Type B pancreatic cell (in vitro differentiated cells): ENCODE results near the gene DNAJC15. TPM values are rescaled to one million over a fixed set of nuclear protein-coding genes. Genes with fewer than 3 reads are reported as not detected.
"Not testable (repeated sequence)": the region's sequence is repeated elsewhere in the genome, so short reads cannot be mapped to it uniquely, and the experiment has no call there.

Experiments
- DNase-seq: peaks from one replicate; pipeline ENCODE4 v3.0.0; 2021; ENCODE audit warnings: mixed read lengths; ENCODE audit not compliant: unreplicated experiment; ENCODE audit errors: extremely low spot score
- H3K27ac Mint-ChIP-seq: 2 replicates; pipeline ENCODE4 v1.8.0; 2021; ENCODE audit warnings: mild to moderate bottlenecking, mixed read lengths
- H3K27me3 Mint-ChIP-seq: 2 replicates; pipeline ENCODE4 v1.8.0; 2021; ENCODE audit warnings: mixed read lengths
- H3K36me3 Mint-ChIP-seq: 2 replicates; pipeline ENCODE4 v1.8.0; 2021; ENCODE audit warnings: mixed read lengths
- H3K4me1 Mint-ChIP-seq: one replicate; pipeline ENCODE4 v1.8.0; 2021; ENCODE audit warnings: mixed read lengths; ENCODE audit not compliant: unreplicated experiment
- H3K4me3 Mint-ChIP-seq: 2 replicates; pipeline ENCODE4 v1.8.0; 2021; ENCODE audit warnings: mild to moderate bottlenecking, mixed read lengths
- H3K9me3 Mint-ChIP-seq: 2 replicates; pipeline ENCODE4 v1.8.0; 2021; ENCODE audit warnings: mixed read lengths
- CTCF ChIP-seq: fragments of 200-600 bp; sonication (generic); conservative IDR thresholded peaks from 2 replicates; pipeline ENCODE4 v1.5.0; 2021; ENCODE audit warnings: antibody characterized with exemption, mild to moderate bottlenecking
- total RNA-seq: library from RNA; stranded (reverse); gene quantifications from 2 replicates; pipeline ENCODE4 v1.2.1, GENCODE V29; 2021; ENCODE audit warnings: low replicate concordance

Gene DNAJC15
- total RNA-seq, 1 donor from 2014 or later: 19.7 TPM

GRCh38 chr13:42984026-42984425, 39.4 kb upstream of the DNAJC15 start:
- Mint-ChIP-seq H3K27ac (no peak overlapping the region), H3K27me3 (no peaks in the 10 kb centered on the region), H3K36me3 (no peaks in the 10 kb centered on the region), H3K4me3 (no peak overlapping the region), H3K4me1 (peaks cover 16% of the 10 kb centered on the region), H3K9me3 (peaks cover 4% of the 10 kb centered on the region)
- TF ChIP-seq CTCF: no peak
- no peak for DNase-seq

- Mint-ChIP-seq H3K27ac (no peak overlapping the region), H3K4me1 (peaks cover 16% of the 10 kb centered on the region), H3K36me3 (no peaks in the 10 kb centered on the region), H3K4me3 (no peak overlapping the region), H3K27me3 (no peaks in the 10 kb centered on the region), H3K9me3 (peaks cover 4% of the 10 kb centered on the region)
- no peak for TF ChIP-seq CTCF
- DNase-seq: no peak
These were observed 38.7 kb upstream of the DNAJC15 start for GRCh38 chr13:42984691-42985090.

GRCh38 chr13:42985312-42986175, 37.8 kb upstream of the DNAJC15 start:
- Mint-ChIP-seq H3K27me3 (no peaks in the 10 kb centered on the region), H3K4me1 (peaks cover 24% of the 10 kb centered on the region), H3K4me3 (no peak overlapping the region), H3K36me3 (no peaks in the 10 kb centered on the region), H3K9me3 (peaks cover 4% of the 10 kb centered on the region), H3K27ac (no peak overlapping the region)
- no peak for DNase-seq
- TF ChIP-seq CTCF: no peak

GRCh38 chr13:42986176-42986574, 37.2 kb upstream of the DNAJC15 start:
- H3K27me3 Mint-ChIP-seq: no peaks in the 10 kb centered on the region
- H3K4me3 Mint-ChIP-seq: no peak overlapping the region
- TF ChIP-seq CTCF: no peak
- H3K36me3 Mint-ChIP-seq: no peaks in the 10 kb centered on the region
- no peak for DNase-seq
- H3K4me1 Mint-ChIP-seq: peaks cover 25% of the 10 kb centered on the region
- H3K9me3 Mint-ChIP-seq: peaks cover 4% of the 10 kb centered on the region
- H3K27ac Mint-ChIP-seq: no peak overlapping the region

GRCh38 chr13:42990291-42991232, 32.8 kb upstream of the DNAJC15 start:
- Mint-ChIP-seq H3K27me3 (no peaks in the 10 kb centered on the region), H3K27ac (peak overlapping the region; percentile 93), H3K4me1 (peaks cover 25% of the 10 kb centered on the region), H3K9me3 (no peaks in the 10 kb centered on the region), H3K36me3 (no peaks in the 10 kb centered on the region), H3K4me3 (peak overlapping the region; percentile 88)
- no peak for DNase-seq
- TF ChIP-seq CTCF: no peak

GRCh38 chr13:42991233-42991897, 32.0 kb upstream of the DNAJC15 start:
- peaks cover 25% of the 10 kb centered on the region for H3K4me1 Mint-ChIP-seq
- not testable (repeated sequence) for H3K9me3 Mint-ChIP-seq, H3K27me3 Mint-ChIP-seq, DNase-seq, H3K36me3 Mint-ChIP-seq
- H3K27ac Mint-ChIP-seq: peak overlapping the region; percentile 93
- peak overlapping the region; percentile 88 for H3K4me3 Mint-ChIP-seq
